ENCODE data around the gene KCNA10.
A peak's percentile ranks its signal among the peaks of the same experiment; 100 is the strongest.

The KCNA10 gene

GRCh38 chr1:110519125-110519810 is at the start of gene KCNA10:
KCNA10 (minus strand) TSS chr1:110519175; CDS start chr1:110518787, 388 bp downstream.
- DNase-seq: no peak

- no peak for DNase-seq
Measured at GRCh38 chr1:110566836-110567235, 47.9 kb upstream of the KCNA10 start.

GRCh38 chr1:110565565-110565964 is 46.6 kb upstream of the KCNA10 start:
- DNase-seq: no peak

- DNase-seq: no peak
Measured at GRCh38 chr1:110563089-110563488, 44.1 kb upstream of the KCNA10 start.

- DNase-seq: no peak
Measured at GRCh38 chr1:110561596-110561995, 42.6 kb upstream of the KCNA10 start.

GRCh38 chr1:110559157-110559556 is 40.2 kb upstream of the KCNA10 start:
- DNase-seq: no peak

- DNase-seq: no peak
Measured at GRCh38 chr1:110557481-110557880, 38.5 kb upstream of the KCNA10 start.

GRCh38 chr1:110556471-110556807 is 37.5 kb upstream of the KCNA10 start:
- no peak for DNase-seq

GRCh38 chr1:110555807-110556470 is 37.0 kb upstream of the KCNA10 start:
- no peak for DNase-seq

- DNase-seq: peak; percentile 34
Measured at GRCh38 chr1:110554871-110555801, 36.2 kb upstream of the KCNA10 start.

GRCh38 chr1:110551278-110551809 is 32.4 kb upstream of the KCNA10 start:
- no peak for DNase-seq

GRCh38 chr1:110549831-110550230 is 30.9 kb upstream of the KCNA10 start:
- DNase-seq: no peak

- no peak for DNase-seq
Measured at GRCh38 chr1:110548381-110548780, 29.4 kb upstream of the KCNA10 start.

GRCh38 chr1:110547017-110547416 is 28.0 kb upstream of the KCNA10 start:
- no peak for DNase-seq

GRCh38 chr1:110545492-110545891 is 26.5 kb upstream of the KCNA10 start:
- no peak for DNase-seq

GRCh38 chr1:110544753-110545152 is 25.8 kb upstream of the KCNA10 start:
- peak in 1 of 2 donors; percentile 33 for DNase-seq

GRCh38 chr1:110542725-110543124 is 23.8 kb upstream of the KCNA10 start:
- peak; percentile 75 to 86 for DNase-seq

- DNase-seq: no peak
Measured at GRCh38 chr1:110541906-110542395, 23.0 kb upstream of the KCNA10 start.

GRCh38 chr1:110540891-110541685 is 22.1 kb upstream of the KCNA10 start:
- DNase-seq: no peak

GRCh38 chr1:110538921-110539320 is 19.9 kb upstream of the KCNA10 start:
- no peak for DNase-seq

- no peak for DNase-seq
Measured at GRCh38 chr1:110538075-110538474, 19.1 kb upstream of the KCNA10 start.

GRCh38 chr1:110535985-110536384 is 17.0 kb upstream of the KCNA10 start:
- DNase-seq: no peak

Data from inflammatory macrophage treated with lipopolysaccharide for 1 hour (primary cell).